Peyer's patch (tissue), 4 donors: Measurements from ENCODE around the gene SLC22A16.

Experiments used
- CTCF ChIP-seq, 6 experiments: fragments of 450-650 bp in 4 of 6; fragments of 200-600 bp in 2 of 6; sonication (generic) in 1 of 6; IDR thresholded peaks; one replicate each; pipeline ENCODE4 v1.5.1; 2017 to 2019; ENCODE audit warnings: antibody characterized with exemption in 6 of 6, mild to moderate bottlenecking in 3 of 6, moderate library complexity in 1 of 6
- POLR2A ChIP-seq, 2 donors: fragments of 450-650 bp; IDR thresholded peaks; one replicate each; pipeline ENCODE4 v1.5.1; 2017; ENCODE audit warnings: antibody characterized with exemption in 2 of 2, mild to moderate bottlenecking in 2 of 2, moderate library complexity in 2 of 2

DNA sequence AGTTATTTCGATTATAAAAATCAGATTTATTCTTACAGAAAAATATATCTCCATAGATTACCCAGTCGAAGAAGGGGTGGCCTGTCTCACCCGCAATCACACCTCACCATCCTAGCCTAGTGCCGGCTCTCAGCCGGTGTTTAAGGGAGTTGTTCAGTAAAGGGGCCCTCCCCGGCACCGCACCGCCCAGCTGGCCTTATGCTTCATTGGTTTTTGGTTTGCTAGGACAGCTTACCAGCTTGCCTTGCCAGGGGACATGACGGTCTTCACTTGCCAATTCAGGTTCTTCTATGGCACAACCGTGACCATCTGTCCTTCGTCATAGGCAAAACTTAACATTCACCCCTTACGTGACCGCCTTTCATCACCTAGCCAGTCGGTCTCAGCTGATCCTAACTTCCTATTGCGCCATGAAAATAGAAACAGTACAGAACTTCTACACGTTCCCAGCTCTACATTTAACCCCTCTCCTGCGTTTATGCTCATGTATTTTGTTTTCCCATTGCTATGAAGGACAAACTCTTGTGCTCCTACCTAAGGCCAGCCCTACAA lies 44.7 kb upstream of the SLC22A16 start:
- no peak for TF ChIP-seq CTCF (IDR thresholded peaks at IDR 0.05)
- TF ChIP-seq POLR2A (IDR thresholded peaks at IDR 0.05): no peak
